ENCODE results near the gene RIOK3. TPM values are rescaled to one million over a fixed set of nuclear protein-coding genes. Genes with fewer than 3 reads are reported as not detected.

Gene RIOK3
- total and polyA plus RNA-seq, 8 donors: 21.9 to 39.7 (median 36.5) TPM

GRCh38 chr18:23462876-23463275, 9.8 kb downstream of the RIOK3 start:
- intact Hi-C loops (cut with DNase I): loop anchor here in 1 of 3 donors (10.0 kb wide), 1 partner anchor 72 kb away; no protein-coding TSS in a partner anchor
- DNase-seq: no peak
- Histone ChIP-seq H3K4me3 (no peak overlapping the region), H3K9me3 (no peaks in the 10 kb centered on the region), H3K27ac (no peak overlapping the region), H3K4me1 (peaks cover 3 to 31% (median 21%) of the 10 kb centered on the region in 3 donors), H3K27me3 (no peaks in the 10 kb centered on the region), H3K36me3 (peaks cover 11 to 54% (median 36%) of the 10 kb centered on the region in 3 donors)
- FAIRE-seq: no peak
- ATAC-seq: no peak
- TF ChIP-seq CTCF (IDR thresholded peaks at IDR 0.05): no peak
- WGBS, 2 donors: 73 to 75% methylated on average over 2 of the region's 2 CpGs

GRCh38 chr18:23468753-23469459, 15.8 kb downstream of the RIOK3 start:
- Histone ChIP-seq H3K4me3 (no peak overlapping the region), H3K9me3 (no peaks in the 10 kb centered on the region), H3K27me3 (no peaks in the 10 kb centered on the region), H3K27ac (no peak overlapping the region), H3K4me1 (no peaks in the 10 kb centered on the region), H3K36me3 (peaks cover 13 to 96% (median 41%) of the 10 kb centered on the region in 3 donors)
- ATAC-seq (peak in 3 of 4 donors; percentile 50 to 84 (median 50)), FAIRE-seq (no peak), DNase-seq (no peak)
- no peak for TF ChIP-seq CTCF (IDR thresholded peaks at IDR 0.05)
- intact Hi-C loops (cut with DNase I): loop anchor here in 1 of 3 donors (10.0 kb wide), 1 partner anchor 66 kb away; no protein-coding TSS in a partner anchor
- 72 to 73% methylated on average over 3 of the region's 3 CpGs for WGBS, 2 donors

GRCh38 chr18:23470620-23471387, 17.7 kb downstream of the RIOK3 start:
- peaks cover 6 to 96% (median 42%) of the 10 kb centered on the region in 3 donors for H3K36me3 ChIP-seq
- FAIRE-seq: no peak

GRCh38 chr18:23471486-23471885, 18.4 kb downstream of the RIOK3 start:
- no peak overlapping the region for H3K4me3 ChIP-seq
- intact Hi-C loops (cut with DNase I): no loop called here
- FAIRE-seq: no peak
- H3K27me3 ChIP-seq: no peaks in the 10 kb centered on the region
- TF ChIP-seq CTCF (IDR thresholded peaks at IDR 0.05): no peak
- ATAC-seq: no peak
- H3K4me1 ChIP-seq: no peaks in the 10 kb centered on the region
- 86 to 97% methylated on average over 6 of the region's 6 CpGs for WGBS, 2 donors
- no peak for DNase-seq
- no peaks in the 10 kb centered on the region for H3K9me3 ChIP-seq
- H3K27ac ChIP-seq: no peak overlapping the region
- H3K36me3 ChIP-seq: peaks cover 6 to 96% (median 44%) of the 10 kb centered on the region in 3 donors

More at GRCh38 chr18:23470620-23471387, 17.7 kb downstream of the RIOK3 start:
- no peak for ATAC-seq
- no peaks in the 10 kb centered on the region for H3K9me3 ChIP-seq
- WGBS, 2 donors: 91 to 99% methylated on average over 2 of the region's 2 CpGs
- DNase-seq: no peak
- H3K4me1 ChIP-seq: no peaks in the 10 kb centered on the region
- H3K27ac ChIP-seq: no peak overlapping the region
- intact Hi-C loops (cut with DNase I): no loop called here
- H3K4me3 ChIP-seq: no peak overlapping the region
- H3K27me3 ChIP-seq: no peaks in the 10 kb centered on the region
- TF ChIP-seq CTCF (IDR thresholded peaks at IDR 0.05): no peak

All from pancreas (tissue), 10 donors.